GM12878 (cell line): ENCODE data around the gene UBAC2. TPM values are rescaled to one million over a fixed set of nuclear protein-coding genes. Genes with fewer than 3 reads are reported as not detected.

Experiments
- HDAC2 ChIP-seq: fragments of 200-600 bp; sonication (generic); IDR thresholded peaks from 2 replicates; pipeline ENCODE4 v1.6.1; 2017
- MTA2 ChIP-seq: fragments of 450-650 bp; IDR thresholded peaks from 2 replicates; pipeline ENCODE4 v1.6.1; 2016; ENCODE audit warnings: low read depth, mild to moderate bottlenecking, moderate library complexity
- NFYB ChIP-seq: IDR thresholded peaks from 2 replicates; pipeline ENCODE4 v1.6.1; 2011; ENCODE audit warnings: low read depth, mild to moderate bottlenecking, low read length, improper control_type of control experiment, moderate library complexity; ENCODE audit not compliant: insufficient read depth
- NR2F1 ChIP-seq: fragments of 450-650 bp; conservative IDR thresholded peaks from 2 replicates; pipeline ENCODE4 v1.6.1; 2017; ENCODE audit warnings: mild to moderate bottlenecking
- POLR2AphosphoS5 ChIP-seq: IDR thresholded peaks from 2 replicates; pipeline ENCODE4 v1.6.1; 2011; ENCODE audit warnings: mild to moderate bottlenecking, low read length, inconsistent platforms
- SMAD5 ChIP-seq: IDR thresholded peaks from 2 replicates; pipeline ENCODE4 v1.6.1; 2016; ENCODE audit warnings: antibody characterized with exemption, low read depth
- STAT3 ChIP-seq: IDR thresholded peaks from 2 replicates; pipeline ENCODE4 v1.6.1; 2011; ENCODE audit warnings: low read depth, low read length, improper control_type of control experiment
- TBL1XR1 ChIP-seq: IDR thresholded peaks from 2 replicates; pipeline ENCODE4 v1.6.1; 2012; ENCODE audit warnings: low read depth, low read length, improper control_type of control experiment
- polyA plus RNA-seq, 11 experiments: library from polyadenylated mRNA; depleted of rRNA in 4 of 11; unstranded in 6 of 11; stranded (reverse) in 5 of 11; fragments of >200 nt; fragmentation: Nextera tagmentation in 4 of 11; fragmentation: Illumina TruSeq in 1 of 11; extraction: Ambion mirVana in 4 of 11; extraction: Trizol in 1 of 11; gene quantifications; 1 replicate in 1 of 11; 2 replicates in 10 of 11; pipeline versions ENCODE4 v1.2.1 to v1.2.3, GENCODE V29; 2011 to 2016; ENCODE audit warnings: inconsistent platforms in 2 of 11, missing spikeins in 2 of 11, low read depth in 1 of 11
- total RNA-seq, 4 experiments: library from RNA; depleted of rRNA in 3 of 4; stranded (reverse); fragments of >200 nt in 3 of 4; fragmentation: Illumina TruSeq in 1 of 4; extraction: Trizol in 1 of 4; gene quantifications; 2 replicates each; pipeline versions ENCODE4 v1.2.1 to v1.2.3, GENCODE V29; 2013 to 2021
- TF ChIP-seq, protein P1 (sequence below): fragments of 450-650 bp; IDR thresholded peaks from 2 replicates; pipeline ENCODE4 v1.6.1; 2017; ENCODE audit warnings: mild to moderate bottlenecking, moderate library complexity
- TF ChIP-seq, protein P2 (sequence below): fragments of 450-650 bp; IDR thresholded peaks from 2 replicates; pipeline ENCODE4 v1.6.1; 2017; ENCODE audit warnings: mild to moderate bottlenecking

UBAC2 gene
- total and polyA plus RNA-seq, 10 of the 15 experiments (the other 5 are each of a cell fraction or from before 2014, with no cell fraction given) = 3.0 to 54.6 (median 17.4) TPM

DNA sequence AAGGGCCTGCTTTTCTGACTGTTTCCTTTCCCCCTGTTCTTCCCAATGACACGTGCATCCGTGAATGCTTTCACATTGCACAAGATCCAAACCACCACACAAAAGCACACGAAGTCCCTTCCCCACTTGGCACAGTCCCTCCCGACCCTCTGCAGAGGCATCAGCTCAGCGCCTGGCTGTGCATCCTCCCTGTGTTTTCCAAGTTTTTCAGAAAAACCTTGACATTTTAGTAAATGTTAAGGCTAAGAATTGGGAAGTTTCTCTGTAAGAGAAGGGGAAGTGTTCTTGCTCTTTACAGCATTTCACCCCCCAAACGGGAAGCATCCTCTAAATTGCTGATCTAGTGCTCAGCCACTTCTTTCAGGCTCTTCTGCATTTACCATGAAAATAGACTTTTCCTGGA lies 206.1 kb downstream of the UBAC2 start (continued):
- TF ChIP-seq, protein P1, sequence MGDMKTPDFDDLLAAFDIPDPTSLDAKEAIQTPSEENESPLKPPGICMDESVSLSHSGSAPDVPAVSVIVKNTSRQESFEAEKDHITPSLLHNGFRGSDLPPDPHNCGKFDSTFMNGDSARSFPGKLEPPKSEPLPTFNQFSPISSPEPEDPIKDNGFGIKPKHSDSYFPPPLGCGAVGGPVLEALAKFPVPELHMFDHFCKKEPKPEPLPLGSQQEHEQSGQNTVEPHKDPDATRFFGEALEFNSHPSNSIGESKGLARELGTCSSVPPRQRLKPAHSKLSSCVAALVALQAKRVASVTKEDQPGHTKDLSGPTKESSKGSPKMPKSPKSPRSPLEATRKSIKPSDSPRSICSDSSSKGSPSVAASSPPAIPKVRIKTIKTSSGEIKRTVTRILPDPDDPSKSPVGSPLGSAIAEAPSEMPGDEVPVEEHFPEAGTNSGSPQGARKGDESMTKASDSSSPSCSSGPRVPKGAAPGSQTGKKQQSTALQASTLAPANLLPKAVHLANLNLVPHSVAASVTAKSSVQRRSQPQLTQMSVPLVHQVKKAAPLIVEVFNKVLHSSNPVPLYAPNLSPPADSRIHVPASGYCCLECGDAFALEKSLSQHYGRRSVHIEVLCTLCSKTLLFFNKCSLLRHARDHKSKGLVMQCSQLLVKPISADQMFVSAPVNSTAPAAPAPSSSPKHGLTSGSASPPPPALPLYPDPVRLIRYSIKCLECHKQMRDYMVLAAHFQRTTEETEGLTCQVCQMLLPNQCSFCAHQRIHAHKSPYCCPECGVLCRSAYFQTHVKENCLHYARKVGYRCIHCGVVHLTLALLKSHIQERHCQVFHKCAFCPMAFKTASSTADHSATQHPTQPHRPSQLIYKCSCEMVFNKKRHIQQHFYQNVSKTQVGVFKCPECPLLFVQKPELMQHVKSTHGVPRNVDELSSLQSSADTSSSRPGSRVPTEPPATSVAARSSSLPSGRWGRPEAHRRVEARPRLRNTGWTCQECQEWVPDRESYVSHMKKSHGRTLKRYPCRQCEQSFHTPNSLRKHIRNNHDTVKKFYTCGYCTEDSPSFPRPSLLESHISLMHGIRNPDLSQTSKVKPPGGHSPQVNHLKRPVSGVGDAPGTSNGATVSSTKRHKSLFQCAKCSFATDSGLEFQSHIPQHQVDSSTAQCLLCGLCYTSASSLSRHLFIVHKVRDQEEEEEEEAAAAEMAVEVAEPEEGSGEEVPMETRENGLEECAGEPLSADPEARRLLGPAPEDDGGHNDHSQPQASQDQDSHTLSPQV = no peak
- TF ChIP-seq, protein P2, sequence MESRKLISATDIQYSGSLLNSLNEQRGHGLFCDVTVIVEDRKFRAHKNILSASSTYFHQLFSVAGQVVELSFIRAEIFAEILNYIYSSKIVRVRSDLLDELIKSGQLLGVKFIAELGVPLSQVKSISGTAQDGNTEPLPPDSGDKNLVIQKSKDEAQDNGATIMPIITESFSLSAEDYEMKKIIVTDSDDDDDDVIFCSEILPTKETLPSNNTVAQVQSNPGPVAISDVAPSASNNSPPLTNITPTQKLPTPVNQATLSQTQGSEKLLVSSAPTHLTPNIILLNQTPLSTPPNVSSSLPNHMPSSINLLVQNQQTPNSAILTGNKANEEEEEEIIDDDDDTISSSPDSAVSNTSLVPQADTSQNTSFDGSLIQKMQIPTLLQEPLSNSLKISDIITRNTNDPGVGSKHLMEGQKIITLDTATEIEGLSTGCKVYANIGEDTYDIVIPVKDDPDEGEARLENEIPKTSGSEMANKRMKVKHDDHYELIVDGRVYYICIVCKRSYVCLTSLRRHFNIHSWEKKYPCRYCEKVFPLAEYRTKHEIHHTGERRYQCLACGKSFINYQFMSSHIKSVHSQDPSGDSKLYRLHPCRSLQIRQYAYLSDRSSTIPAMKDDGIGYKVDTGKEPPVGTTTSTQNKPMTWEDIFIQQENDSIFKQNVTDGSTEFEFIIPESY = no peak
- TF ChIP-seq NFYB (no peak), SMAD5 (no peak), HDAC2 (no peak), STAT3 (no peak), MTA2 (no peak), NR2F1 (no peak), POLR2AphosphoS5 (no peak), TBL1XR1 (no peak)
